HepG2 (cell line): ENCODE data around the gene ST8SIA6. TPM values are rescaled to one million over a fixed set of nuclear protein-coding genes. Genes with fewer than 3 reads are reported as not detected.

Source experiments
- ATAC-seq: fragments of 200-7000 bp; cut with Tn5 transposase; 3 replicates; pipeline ENCODE4 v1.9.1; 2020; ENCODE audit warnings: mild to moderate bottlenecking, moderate library complexity
- BruUV-seq: library from RNA; stranded (reverse); fragments of 400-500 nt; replicated peaks from 2 replicates; lab custom pipeline; 2021; lab: Mats Ljungman, UMichigan
- CTCF ChIA-PET: fragments of 300-600 bp; formaldehyde crosslinking; extraction: SDS; loops from one replicate; lab custom pipeline; 2021; ENCODE audit warnings: low total read pairs, inconsistent platforms, low intra/inter-chr PET ratio; lab: Yijun Ruan, JAX
- POLR2A ChIA-PET: fragments of 350-600 bp; sonication (Branson Sonifier 250); formaldehyde crosslinking; loops from one replicate; lab custom pipeline; 2020; ENCODE audit warnings: antibody characterized with exemption, inconsistent platforms; lab: Yijun Ruan, JAX
- DNase-seq: peaks from one replicate; pipeline ENCODE4 v3.0.0-alpha.2; 2015; ENCODE audit warnings: low spot score
- FAIRE-seq: peaks from 3 replicates; lab custom pipeline; 2011; peaks lifted over from hg19 to GRCh38; lab: Jason Lieb, UNC
- H2AFZ ChIP-seq: one replicate; pipeline ENCODE4 v1.6.1; 2011; ENCODE audit warnings: low read length, inconsistent platforms
- H3K27ac ChIP-seq: fragments of 300-600 bp; 3 replicates; pipeline ENCODE4 v1.8.0; 2011; ENCODE audit warnings: mixed run types, mild to moderate bottlenecking, mixed read lengths, low read length, inconsistent platforms; ENCODE audit not compliant: insufficient read depth; ENCODE audit errors: extremely low read length
- H3K27me3 ChIP-seq, 2 experiments: fragments of 200-600 bp in 1 of 2; 2 replicates in 1 of 2; 3 replicates in 1 of 2; pipeline versions ENCODE4 v1.6.0 to v1.8.0; 2011; ENCODE audit warnings: low read length in 2 of 2, mild to moderate bottlenecking in 2 of 2, moderate library complexity in 2 of 2, inconsistent platforms in 1 of 2; ENCODE audit not compliant: insufficient read depth in 2 of 2, control insufficient read depth in 1 of 2
- H3K36me3 ChIP-seq, 2 experiments: fragments of 200-600 bp in 1 of 2; replicated peaks in 1 of 2; 2 replicates in 1 of 2; 3 replicates in 1 of 2; pipeline versions ENCODE4 v1.5.1 to v1.8.0; 2011; ENCODE audit warnings: low read length in 2 of 2, inconsistent platforms in 1 of 2; ENCODE audit not compliant: insufficient read depth in 2 of 2, control insufficient read depth in 1 of 2
- H3K4me1 ChIP-seq: 2 replicates; pipeline ENCODE4 v1.5.1; 2012; ENCODE audit warnings: low read length, inconsistent platforms; ENCODE audit not compliant: insufficient read depth
- H3K4me2 ChIP-seq: 2 replicates; pipeline ENCODE4 v1.6.0; 2011; ENCODE audit warnings: low read depth, low read length, inconsistent platforms
- H3K4me3 ChIP-seq, 3 experiments: fragments of 200-600 bp in 1 of 3; sonication (generic), shearing (Covaris generic) in 1 of 3; replicated peaks in 1 of 3; 2 replicates each; pipeline ENCODE4 v1.5.1; 2011 to 2016; ENCODE audit warnings: low read length in 3 of 3, inconsistent platforms in 2 of 3, low read depth in 2 of 3, mild to moderate bottlenecking in 2 of 3, control low read depth in 1 of 3, mixed read lengths in 1 of 3; ENCODE audit not compliant: insufficient read depth in 1 of 3
- H3K79me2 ChIP-seq: one replicate; pipeline ENCODE4 v1.6.1; 2011; ENCODE audit warnings: low read length, inconsistent platforms; ENCODE audit not compliant: insufficient read depth
- H3K9ac ChIP-seq: 2 replicates; pipeline ENCODE4 v1.6.0; 2011; ENCODE audit warnings: mild to moderate bottlenecking, low read depth, low read length, inconsistent platforms; ENCODE audit not compliant: insufficient read depth
- H3K9me3 ChIP-seq: 2 replicates; pipeline ENCODE4 v1.5.1; 2012; ENCODE audit warnings: mild to moderate bottlenecking, low read length
- H4K20me1 ChIP-seq: 2 replicates; pipeline ENCODE4 v1.6.0; 2011; ENCODE audit warnings: inconsistent platforms, mild to moderate bottlenecking, low read length, moderate library complexity; ENCODE audit not compliant: insufficient read depth
- ARID4A ChIP-seq: sonication (generic); formaldehyde crosslinking; IDR thresholded peaks from 2 replicates; pipeline ENCODE4 v1.5.0; 2020; ENCODE audit warnings: mild to moderate bottlenecking, missing genetic modification reagents, borderline replicate concordance
- ASH2L ChIP-seq: fragments of 300-600, 200-600 bp; sonication (generic); IDR thresholded peaks from 2 replicates; pipeline ENCODE4 v1.7.0; 2017; ENCODE audit warnings: low read depth, mild to moderate bottlenecking, moderate library complexity, mixed read lengths, low read length; ENCODE audit not compliant: insufficient read length
- ATF6 ChIP-seq: sonication (generic); formaldehyde crosslinking; conservative IDR thresholded peaks from 2 replicates; pipeline ENCODE4 v1.4.0; 2020; ENCODE audit warnings: missing genetic modification reagents
- CBX5 ChIP-seq: sonication (generic); formaldehyde crosslinking; IDR thresholded peaks from 2 replicates; pipeline ENCODE4 v1.4.0; 2020; ENCODE audit warnings: missing genetic modification reagents, borderline replicate concordance
- FOXO1 ChIP-seq: sonication (generic); formaldehyde crosslinking; IDR thresholded peaks from 2 replicates; pipeline ENCODE4 v1.4.0; 2020; ENCODE audit warnings: missing genetic modification reagents
- HINFP ChIP-seq: sonication (generic); formaldehyde crosslinking; IDR thresholded peaks from 2 replicates; pipeline ENCODE4 v1.4.0; 2020; ENCODE audit warnings: low read depth, mild to moderate bottlenecking, missing genetic modification reagents
- SIX1 ChIP-seq: sonication (generic); formaldehyde crosslinking; IDR thresholded peaks from 2 replicates; pipeline ENCODE4 v1.4.0; 2020; ENCODE audit warnings: missing genetic modification reagents, borderline replicate concordance
- SIX4 ChIP-seq: sonication (generic); formaldehyde crosslinking; IDR thresholded peaks from 2 replicates; pipeline ENCODE4 v1.4.0; 2020; ENCODE audit warnings: missing genetic modification reagents
- SMC3 ChIP-seq: IDR thresholded peaks from 2 replicates; pipeline ENCODE4 v1.6.1; 2011; ENCODE audit warnings: low read length, improper control_type of control experiment
- STAT5B ChIP-seq: sonication (generic); formaldehyde crosslinking; IDR thresholded peaks from 2 replicates; pipeline ENCODE4 v1.4.0; 2020; ENCODE audit warnings: missing genetic modification reagents
- ZNF510 ChIP-seq: sonication (generic); formaldehyde crosslinking; IDR thresholded peaks from 2 replicates; pipeline ENCODE4 v1.4.0; 2020; ENCODE audit warnings: low read depth, mild to moderate bottlenecking, missing genetic modification reagents
- ZNF530 ChIP-seq: sonication (generic); formaldehyde crosslinking; IDR thresholded peaks from 2 replicates; pipeline ENCODE4 v1.5.0; 2020; ENCODE audit warnings: low read depth, mild to moderate bottlenecking, missing genetic modification reagents
- WGBS: methylation state at CpG from one replicate; pipeline ENCODE4 v1.1.6; 2017; ENCODE audit warnings: low lambda C conversion rate; 5-methylcytosine and 5-hydroxymethylcytosine counted together
- in situ Hi-C: cut with HindIII; loops from 2 replicates; pipeline ENCODE4 v1.10.0; 2017; ENCODE audit warnings: low pct_unique_long_range_greater_than_20kb; ENCODE audit not compliant: extremely low pct_ligation_motif_present
- intact Hi-C: fragments of 100-400 bp; cut with micrococcal nuclease; formaldehyde crosslinking; loops from one replicate; pipeline ENCODE4 v1.10.0; 2022; ENCODE audit not compliant: unreplicated experiment
- polyA plus RNA-seq, 8 experiments: library from polyadenylated mRNA; depleted of rRNA in 3 of 8; stranded (reverse) in 7 of 8; unstranded in 1 of 8; fragments of >200 nt; fragmentation: Illumina TruSeq in 4 of 8; extraction: Trizol in 4 of 8; gene quantifications; 2 replicates each; pipeline versions ENCODE4 v1.2.1 to v1.2.3, GENCODE V29; 2011 to 2016; ENCODE audit warnings: low read depth in 4 of 8, missing spikeins in 1 of 8, mixed read lengths in 1 of 8; ENCODE audit not compliant: insufficient read depth in 1 of 8
- total RNA-seq, 5 experiments: library from RNA; depleted of rRNA; stranded (reverse); fragments of >200 nt; fragmentation: Illumina TruSeq; extraction: Trizol; gene quantifications; 2 replicates each; pipeline ENCODE4 v1.2.3, GENCODE V29; 2016; ENCODE audit warnings: low read depth in 1 of 5
- TF ChIP-seq, protein P1 (sequence below), 2 experiments: sonication (generic) in 1 of 2; formaldehyde crosslinking in 1 of 2; IDR thresholded peaks; 2 replicates each; pipeline versions ENCODE4 v1.4.0 to v1.6.1; 2018 to 2020; ENCODE audit warnings: missing genetic modification reagents in 2 of 2, borderline replicate concordance in 1 of 2, low read depth in 1 of 2, mild to moderate bottlenecking in 1 of 2, missing biosample characterization in 1 of 2

Gene ST8SIA6
- total and polyA plus RNA-seq, 2 of the 13 experiments (the other 11 are each of a cell fraction or from before 2014, with no cell fraction given): not detected

DNA sequence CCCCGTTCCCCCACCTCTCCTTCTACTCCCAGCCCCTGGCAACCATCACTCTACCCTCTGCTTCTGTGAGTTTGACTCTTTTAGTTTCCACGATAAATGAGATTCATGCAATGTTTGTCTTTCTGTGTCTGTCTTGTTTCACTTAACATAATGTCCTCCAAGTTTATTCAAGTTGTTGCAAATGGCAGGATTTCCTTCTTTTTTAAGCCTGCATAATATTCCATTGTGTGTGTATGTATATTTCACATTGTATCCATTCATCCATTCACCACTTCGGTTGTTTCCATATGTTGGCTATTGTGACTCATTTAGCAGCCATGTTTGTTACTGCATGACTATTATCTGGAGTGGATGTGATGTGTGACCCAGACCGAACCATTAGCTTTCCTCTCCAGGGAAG is 162.0 kb downstream of the ST8SIA6 start (continued):
- no peak for TF ChIP-seq ATF6 (CRISPR knock-in tag)
- no peak for TF ChIP-seq HINFP
- no peak for TF ChIP-seq CBX5 (CRISPR knock-in tag)
- no peak for TF ChIP-seq STAT5B (CRISPR knock-in tag)
- TF ChIP-seq FOXO1 (CRISPR knock-in tag): no peak

- WGBS: 21% methylated on average over 6 of the region's 6 CpGs
- ATAC-seq (peak; percentile 57), FAIRE-seq (peak; percentile 26), DNase-seq (no peak)
- no peak overlapping the region for H2AFZ ChIP-seq
- no peaks in the 10 kb centered on the region for H3K9me3 ChIP-seq
- no peak overlapping the region for H3K4me2 ChIP-seq
- no peak overlapping the region for H3K9ac ChIP-seq
- H3K4me3 ChIP-seq: no peak overlapping the region
- intact Hi-C loops (loop anchor here (1.0 kb wide), 1 partner anchor 140 kb away; no protein-coding TSS in a partner anchor), in situ Hi-C loops (no loop called here)
- ChIA-PET CTCF (no interaction called here), POLR2A (no interaction called here)
- H4K20me1 ChIP-seq: no peaks in the 10 kb centered on the region
- H3K4me1 ChIP-seq: no peaks in the 10 kb centered on the region
- H3K79me2 ChIP-seq: no peaks in the 10 kb centered on the region
- BruUV-seq: no TSS peak
- no peaks in the 10 kb centered on the region for H3K36me3 ChIP-seq
- H3K27ac ChIP-seq: no peak overlapping the region
- H3K27me3 ChIP-seq: no peaks in the 10 kb centered on the region
- no peak for TF ChIP-seq SIX4 (CRISPR knock-in tag)
- TF ChIP-seq SMC3: peak; percentile 22; the same call in 1 of the 2 replicates
- TF ChIP-seq, protein P1, sequence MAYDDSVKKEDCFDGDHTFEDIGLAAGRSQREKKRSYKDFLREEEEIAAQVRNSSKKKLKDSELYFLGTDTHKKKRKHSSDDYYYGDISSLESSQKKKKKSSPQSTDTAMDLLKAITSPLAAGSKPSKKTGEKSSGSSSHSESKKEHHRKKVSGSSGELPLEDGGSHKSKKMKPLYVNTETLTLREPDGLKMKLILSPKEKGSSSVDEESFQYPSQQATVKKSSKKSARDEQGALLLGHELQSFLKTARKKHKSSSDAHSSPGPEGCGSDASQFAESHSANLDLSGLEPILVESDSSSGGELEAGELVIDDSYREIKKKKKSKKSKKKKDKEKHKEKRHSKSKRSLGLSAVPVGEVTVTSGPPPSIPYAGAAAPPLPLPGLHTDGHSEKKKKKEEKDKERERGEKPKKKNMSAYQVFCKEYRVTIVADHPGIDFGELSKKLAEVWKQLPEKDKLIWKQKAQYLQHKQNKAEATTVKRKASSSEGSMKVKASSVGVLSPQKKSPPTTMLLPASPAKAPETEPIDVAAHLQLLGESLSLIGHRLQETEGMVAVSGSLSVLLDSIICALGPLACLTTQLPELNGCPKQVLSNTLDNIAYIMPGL (CRISPR knock-in tag; IDR thresholded peaks at IDR 0.05; ENCODE audit: borderline replicate concordance in 1 of 2, low read depth in 1 of 2): no peak
- TF ChIP-seq ZNF530: no peak
- TF ChIP-seq ASH2L: no peak
- TF ChIP-seq ARID4A (CRISPR knock-in tag): no peak
- no peak for TF ChIP-seq ZNF510
- TF ChIP-seq SIX1: no peak
Measured at GRCh38 chr10:17290226-17290625, 164.2 kb downstream of the ST8SIA6 start.
